Prostate gland (tissue), 2 donors: ENCODE results near the gene PPP1R13B.

Experiments used
- CTCF ChIP-seq, 4 experiments: fragments of 200-600 bp in 2 of 4; fragments of 450-650 bp in 2 of 4; sonication (generic) in 2 of 4; IDR thresholded peaks; 1 replicate in 3 of 4; 2 replicates in 1 of 4; pipeline ENCODE4 v1.5.1; 2016 to 2019; ENCODE audit warnings: antibody characterized with exemption in 4 of 4, mild to moderate bottlenecking in 2 of 4, moderate library complexity in 2 of 4
- POLR2AphosphoS5 ChIP-seq: sonication (generic); formaldehyde crosslinking; IDR thresholded peaks from one replicate; pipeline ENCODE4 v1.6.1; 2017; ENCODE audit warnings: antibody characterized with exemption

GRCh38 chr14:103880348-103881267 is 33.2 kb upstream of the PPP1R13B start:
- TF ChIP-seq CTCF (IDR thresholded peaks at IDR 0.05) (no peak), POLR2AphosphoS5 (no peak)
